Renal cortical epithelial cell (primary cell): ENCODE results near the gene SNAP25. TPM values are rescaled to one million over a fixed set of nuclear protein-coding genes. Genes with fewer than 3 reads are reported as not detected.

Experiments used
- DNase-seq: peaks from one replicate; pipeline ENCODE4 v3.0.0-alpha.2; 2011; ENCODE audit warnings: low read depth
- total RNA-seq: library from RNA; depleted of rRNA; stranded (reverse); fragments of >200 nt; gene quantifications from 2 replicates; pipeline ENCODE4 v1.2.3, GENCODE V29; 2014

SNAP25 gene
- total RNA-seq, 1 donor from 2014 or later = 0.35 TPM

DNA sequence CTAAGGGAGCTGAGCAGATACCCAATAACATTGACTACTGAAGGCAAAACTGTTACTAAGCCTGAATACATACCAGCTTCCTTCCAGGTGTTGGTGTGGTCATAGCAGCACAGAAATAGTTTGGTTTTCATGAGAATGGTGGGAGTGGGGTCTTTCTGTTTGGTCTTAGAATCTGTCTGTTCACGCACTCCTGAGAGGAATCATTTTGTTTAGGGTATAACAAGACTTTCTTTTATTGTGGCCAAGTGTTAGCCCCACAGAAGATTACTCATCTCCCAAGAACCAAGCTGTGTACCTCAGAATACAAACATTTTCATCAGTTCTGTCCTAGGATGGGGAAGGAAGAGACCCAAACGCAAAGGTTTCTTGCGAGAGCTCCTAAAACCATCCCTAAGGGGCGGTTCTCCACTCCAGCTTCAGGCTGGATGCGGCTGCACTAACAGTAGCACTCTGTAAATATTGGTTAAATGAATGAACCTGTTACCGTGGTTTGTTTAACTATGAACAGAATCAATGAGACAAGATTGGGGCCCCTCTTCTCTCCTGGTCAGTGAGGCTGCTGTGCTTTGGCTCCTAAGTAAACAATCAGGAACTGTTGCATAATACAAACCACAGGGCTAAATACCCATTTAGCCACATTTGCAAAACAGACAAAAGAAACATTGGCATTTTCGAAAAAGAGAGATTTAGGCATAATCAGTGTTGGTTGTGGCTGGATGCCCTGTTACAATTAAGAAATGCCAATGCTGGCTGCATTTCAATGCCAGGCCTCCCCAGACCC, 44.9 kb downstream of the SNAP25 start:
- peak; percentile 29 for DNase-seq

- no peak for DNase-seq
Observed at GRCh38 chr20:10264166-10264558, 45.5 kb downstream of the SNAP25 start.

- DNase-seq = no peak
Observed at GRCh38 chr20:10268636-10269035, 50.0 kb downstream of the SNAP25 start.

- DNase-seq = no peak
Observed at GRCh38 chr20:10270630-10271029, 52.0 kb downstream of the SNAP25 start.

DNA sequence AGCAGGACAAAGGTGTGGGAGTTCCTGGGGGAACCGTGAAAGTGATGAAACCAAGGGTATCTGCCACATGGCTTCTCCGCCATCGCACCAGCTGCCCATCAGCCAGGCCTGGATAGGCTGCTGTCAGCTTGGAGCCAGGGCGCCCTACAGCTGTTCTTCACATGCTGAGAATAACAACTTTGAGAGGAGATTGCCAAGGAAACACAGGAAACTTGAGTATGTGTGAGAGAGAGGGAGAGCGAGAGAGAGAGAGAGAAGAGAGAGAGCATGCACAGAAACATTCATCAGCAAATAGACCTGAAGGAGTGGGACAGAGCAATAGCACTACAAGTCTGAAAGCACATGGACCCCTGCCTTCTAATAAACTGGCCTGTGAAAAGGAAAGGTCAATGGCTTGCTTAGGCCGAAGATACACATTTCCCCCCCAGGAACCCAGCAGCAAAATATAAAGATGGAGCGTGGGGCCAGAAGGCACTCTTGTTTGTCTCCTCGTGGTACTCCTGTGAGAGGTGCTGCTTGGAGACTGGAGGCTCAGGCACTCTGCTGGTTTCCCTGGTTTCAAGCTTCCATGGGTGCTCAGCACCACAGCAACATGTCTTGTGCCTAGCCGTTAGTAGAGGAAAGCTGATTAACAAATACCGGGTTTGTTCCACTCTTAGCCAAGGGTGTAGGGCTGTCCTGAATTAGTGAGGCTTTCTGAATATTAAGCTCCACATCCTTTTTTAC, 53.0 kb downstream of the SNAP25 start:
- no peak for DNase-seq

GRCh38 chr20:10276878-10277580, 58.4 kb downstream of the SNAP25 start:
- DNase-seq = no peak

GRCh38 chr20:10277616-10278015, 59.0 kb downstream of the SNAP25 start:
- DNase-seq = no peak

DNA sequence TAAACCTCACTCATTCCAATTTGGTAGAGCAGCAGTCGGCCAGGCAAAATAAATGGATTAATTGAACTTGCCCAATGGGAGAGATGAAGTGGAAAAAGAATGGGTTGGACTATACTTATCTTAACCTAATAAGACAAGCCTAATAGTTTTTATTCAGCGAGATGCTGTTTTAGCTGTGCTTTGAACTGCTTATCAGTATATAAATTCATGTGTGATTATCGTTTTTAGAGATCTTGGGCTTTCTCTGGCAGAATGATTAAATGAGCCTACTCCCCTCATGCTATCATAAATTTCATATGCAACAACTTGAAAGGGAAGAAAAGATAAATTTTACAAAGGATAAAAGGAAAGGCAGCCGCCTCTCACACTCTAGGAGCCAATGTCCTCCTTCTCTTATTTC, 59.8 kb downstream of the SNAP25 start:
- no peak for DNase-seq

DNA sequence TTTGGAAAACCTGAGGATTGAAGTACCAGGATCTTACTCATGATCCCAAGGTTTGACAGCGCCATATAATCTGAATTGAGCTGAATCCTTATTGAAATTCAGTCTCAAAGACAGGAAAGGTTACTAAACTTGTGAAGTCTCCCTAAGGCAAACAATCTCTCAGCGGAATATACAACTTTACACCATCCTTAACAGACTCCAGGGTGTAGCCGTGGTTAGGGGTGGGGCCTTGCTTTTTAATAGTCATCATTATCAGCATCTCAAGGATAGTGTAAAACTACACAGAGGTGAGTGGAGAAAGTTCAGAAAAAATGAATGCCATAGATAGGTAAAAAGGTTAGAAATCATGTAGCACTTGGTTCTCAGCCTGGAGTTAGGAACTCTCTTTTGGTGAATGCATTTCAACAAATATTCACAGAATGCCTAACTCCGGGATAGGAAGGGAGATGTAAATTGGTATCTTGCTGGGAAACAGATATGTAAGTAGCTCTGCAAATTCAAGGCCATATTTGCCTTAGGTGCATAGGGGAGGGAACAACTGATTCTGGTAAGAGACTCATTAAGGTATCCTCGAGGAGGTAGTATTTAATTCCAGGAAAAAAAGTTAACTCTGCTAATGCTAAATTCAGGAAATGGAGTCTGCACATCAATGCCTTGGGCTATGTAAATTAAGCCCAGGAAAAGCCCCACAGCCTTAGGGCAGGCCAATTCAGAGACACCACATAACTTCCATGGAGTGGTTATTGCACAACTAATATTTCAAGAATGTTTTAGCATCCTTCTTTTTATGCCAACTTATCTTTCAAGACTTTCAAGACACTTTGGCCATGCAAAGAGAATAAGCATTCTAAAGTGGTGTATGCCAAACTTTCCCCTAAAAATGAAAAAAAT, 61.6 kb downstream of the SNAP25 start:
- no peak for DNase-seq

DNA sequence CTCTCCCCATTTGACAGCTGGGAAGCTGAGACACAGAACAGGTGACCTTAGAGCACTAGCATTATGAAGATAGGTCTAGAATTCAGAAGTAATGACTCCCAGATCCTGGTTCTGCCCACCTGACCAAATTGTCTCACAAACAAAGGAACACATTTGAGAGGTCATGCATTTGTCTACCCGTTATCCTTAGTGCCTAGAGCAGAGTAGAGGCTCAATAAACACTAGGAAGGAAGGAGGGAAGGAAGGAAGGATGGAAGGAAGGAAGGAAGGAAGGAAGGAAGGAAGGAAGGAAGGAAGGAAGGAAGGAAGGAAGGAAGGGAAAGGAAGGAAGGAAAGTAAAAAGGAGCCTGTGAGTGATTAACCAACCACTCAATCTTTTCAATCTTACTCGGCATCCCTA, 63.3 kb downstream of the SNAP25 start:
- no peak for DNase-seq

DNA sequence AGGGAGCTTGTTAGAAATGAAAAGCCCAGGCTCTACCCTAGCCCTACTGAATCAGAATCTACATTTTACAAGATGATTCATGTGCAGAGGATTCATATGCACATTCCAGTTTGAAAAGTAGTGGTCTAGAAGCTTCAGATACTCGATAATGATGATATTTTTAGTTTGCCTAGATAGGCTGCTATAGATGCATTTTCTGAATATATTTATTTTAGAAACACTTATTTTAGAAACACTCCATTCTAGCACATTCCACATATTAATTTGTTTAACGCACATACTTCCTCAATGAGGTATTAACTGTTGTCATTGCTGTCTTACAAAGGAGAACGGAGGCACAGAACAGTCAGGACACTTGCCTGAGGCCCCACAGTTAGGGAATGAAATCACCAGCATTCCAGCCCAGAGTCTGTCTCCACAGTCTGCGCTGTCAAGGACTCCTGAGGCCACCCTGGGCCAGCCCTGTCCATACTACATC, 64.4 kb downstream of the SNAP25 start:
- DNase-seq = no peak

- no peak for DNase-seq
Observed at GRCh38 chr20:10286356-10286755, 67.7 kb downstream of the SNAP25 start.

DNA sequence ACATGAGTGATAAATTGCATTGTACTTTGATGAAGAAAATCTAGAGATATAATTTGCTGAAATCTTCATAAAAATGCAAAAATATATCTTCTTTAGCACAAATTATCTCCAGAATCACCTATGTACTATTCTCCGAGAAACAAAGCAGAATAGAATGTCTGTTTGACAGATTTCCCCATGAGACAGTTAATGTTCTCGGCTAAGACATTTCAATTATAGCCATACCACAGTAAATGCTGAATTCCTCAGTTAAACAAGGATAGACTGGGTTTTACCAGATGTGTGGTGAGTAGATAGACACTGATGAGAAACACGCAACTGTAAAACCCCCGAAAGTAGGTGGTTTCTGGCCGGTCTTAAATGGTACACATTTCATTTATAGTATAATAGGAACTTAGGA, 69.8 kb downstream of the SNAP25 start:
- no peak for DNase-seq

- no peak for DNase-seq
Observed at GRCh38 chr20:10288954-10289646, 70.5 kb downstream of the SNAP25 start.

DNA sequence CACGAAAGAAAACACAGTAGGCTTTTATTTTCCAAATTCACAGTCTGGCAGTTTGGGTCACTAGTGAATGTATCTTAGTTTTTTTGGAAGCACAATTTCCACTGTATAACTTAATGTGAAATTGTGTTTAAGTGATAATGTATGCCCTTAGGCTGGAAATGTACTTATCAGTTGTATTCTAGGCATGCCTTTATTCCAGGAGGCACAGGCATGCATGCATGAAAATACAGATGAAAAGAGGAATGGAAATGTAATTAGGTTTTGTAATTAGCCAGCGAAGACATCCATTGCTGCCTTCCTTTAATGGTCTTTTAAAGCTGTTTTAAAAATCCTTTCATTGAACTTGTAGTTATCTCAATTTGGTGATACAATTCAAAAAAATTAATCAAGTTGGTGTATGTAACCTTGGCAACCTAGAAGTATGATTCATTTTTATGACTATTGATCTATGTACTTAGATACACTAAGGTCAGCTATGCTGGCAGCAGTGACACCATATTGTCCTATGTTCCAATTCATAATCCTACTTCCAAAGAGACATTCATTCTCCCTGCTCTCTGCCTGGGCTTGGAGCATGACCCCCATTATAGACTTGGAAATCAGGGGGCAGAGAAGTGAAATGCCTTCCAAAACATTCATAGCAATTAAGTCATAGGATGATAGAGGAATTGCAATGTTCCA, 73.1 kb downstream of the SNAP25 start:
- DNase-seq = no peak

DNA sequence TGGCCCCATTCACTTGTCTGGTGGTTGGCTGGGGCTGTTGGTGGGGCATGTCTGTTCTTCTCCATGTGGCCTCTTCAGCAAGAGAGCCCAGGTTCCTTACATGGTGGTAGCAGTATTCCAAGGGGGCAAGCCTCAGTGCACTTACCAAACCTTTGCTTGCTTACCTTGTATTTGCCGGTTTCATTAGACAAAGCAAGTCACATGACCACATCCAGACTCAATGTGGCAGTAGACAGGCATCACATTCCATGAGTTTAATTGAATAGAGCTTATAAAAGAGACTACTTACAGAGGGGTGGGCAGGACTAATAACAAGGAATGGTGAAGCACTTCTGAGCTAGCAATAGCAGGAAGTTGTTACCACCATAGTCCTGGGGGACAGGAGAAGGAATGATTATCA, 78.6 kb downstream of the SNAP25 start:
- no peak for DNase-seq

GRCh38 chr20:10297684-10298240, 79.1 kb downstream of the SNAP25 start:
- DNase-seq = peak; percentile 9

DNA sequence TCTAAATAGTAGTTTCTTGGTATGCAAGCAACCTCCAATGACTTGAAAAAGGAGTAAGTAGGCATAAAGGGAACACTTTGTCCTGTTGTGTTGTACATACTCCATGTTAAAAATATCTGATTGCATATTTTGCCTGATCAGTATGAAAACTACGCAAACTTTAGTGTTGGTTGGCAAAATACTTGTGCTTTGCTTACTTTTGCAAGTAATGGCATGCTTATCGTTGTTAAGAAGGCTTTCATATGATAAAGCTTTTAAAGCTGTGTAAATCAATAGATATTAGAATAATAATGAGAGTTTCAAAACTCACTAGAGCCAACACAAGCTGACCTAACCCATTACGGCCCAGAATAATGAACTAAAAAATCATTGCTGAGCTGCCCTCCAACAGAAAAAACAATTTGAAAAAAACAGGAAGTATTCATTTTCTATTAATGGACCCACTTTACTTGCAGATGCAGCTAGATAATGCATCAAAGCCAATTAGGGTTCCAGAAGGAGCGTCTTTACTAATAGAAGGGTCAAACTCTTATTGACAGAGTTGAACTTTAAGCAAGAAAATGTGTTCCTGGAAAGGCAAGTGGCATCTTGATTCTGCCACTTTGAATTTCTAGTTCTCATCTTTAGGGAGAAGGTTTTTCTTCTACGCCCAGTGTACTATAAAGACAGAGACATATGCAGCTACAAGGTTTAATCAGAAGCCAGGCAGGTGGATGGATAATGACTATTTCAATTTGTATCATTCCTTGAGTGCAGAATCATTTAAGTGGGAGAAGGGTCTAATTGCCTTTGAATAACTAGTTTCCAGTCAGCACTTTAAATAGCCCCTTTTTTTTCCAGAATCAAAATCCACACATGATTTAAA, 82.2 kb downstream of the SNAP25 start:
- no peak for DNase-seq

- DNase-seq = no peak
Observed at GRCh38 chr20:10303852-10304251, 85.2 kb downstream of the SNAP25 start.
